HEK293 (cell line): ENCODE results near the gene TMEM185A.

Experiments used
- YY1 ChIP-seq: fragments of 450-650 bp; formaldehyde crosslinking; IDR thresholded peaks from 2 replicates; pipeline ENCODE4 v1.5.1; 2018; ENCODE audit warnings: missing biosample characterization, missing genetic modification characterization
- ZFP3 ChIP-seq: fragments of 450-650 bp; formaldehyde crosslinking; IDR thresholded peaks from 2 replicates; pipeline ENCODE4 v1.5.1; 2016; ENCODE audit warnings: low read depth, missing biosample characterization, missing genetic modification characterization
- ZNF768 ChIP-seq: fragments of 450-650 bp; formaldehyde crosslinking; IDR thresholded peaks from 2 replicates; pipeline ENCODE4 v1.5.1; 2018; ENCODE audit warnings: missing biosample characterization, mild to moderate bottlenecking, missing genetic modification characterization
- ZNF785 ChIP-seq: fragments of 450-650 bp; formaldehyde crosslinking; IDR thresholded peaks from 2 replicates; pipeline ENCODE4 v1.5.1; 2016; ENCODE audit warnings: missing biosample characterization, missing genetic modification characterization
- TF ChIP-seq, protein P1 (sequence below): fragments of 450-650 bp; formaldehyde crosslinking; IDR thresholded peaks from 2 replicates; pipeline ENCODE4 v1.5.1; 2017; ENCODE audit warnings: missing biosample characterization, missing genetic modification characterization
- TF ChIP-seq, protein P2 (sequence below): fragments of 450-650 bp; formaldehyde crosslinking; optimal IDR thresholded peaks from 2 replicates; pipeline ENCODE3; 2016; ENCODE audit warnings: missing biosample characterization, mild to moderate bottlenecking, missing genetic modification characterization
- TF ChIP-seq, protein P3 (sequence below): fragments of 450-650 bp; formaldehyde crosslinking; IDR thresholded peaks from 2 replicates; pipeline ENCODE4 v1.5.1; 2016; ENCODE audit warnings: missing biosample characterization, missing genetic modification characterization
- TF ChIP-seq, protein P4 (sequence below): fragments of 450-650 bp; formaldehyde crosslinking; IDR thresholded peaks from 2 replicates; pipeline ENCODE4 v1.5.1; 2016; ENCODE audit warnings: missing biosample characterization, missing genetic modification characterization
- TF ChIP-seq, protein P5 (sequence below): fragments of 450-650 bp; formaldehyde crosslinking; IDR thresholded peaks from 2 replicates; pipeline ENCODE4 v1.5.1; 2016; ENCODE audit warnings: missing biosample characterization, missing genetic modification characterization, low read depth
- TF ChIP-seq, protein P6 (sequence below): fragments of 450-650 bp; formaldehyde crosslinking; IDR thresholded peaks from 2 replicates; pipeline ENCODE4 v1.5.1; 2016; ENCODE audit warnings: missing biosample characterization, missing genetic modification characterization

DNA sequence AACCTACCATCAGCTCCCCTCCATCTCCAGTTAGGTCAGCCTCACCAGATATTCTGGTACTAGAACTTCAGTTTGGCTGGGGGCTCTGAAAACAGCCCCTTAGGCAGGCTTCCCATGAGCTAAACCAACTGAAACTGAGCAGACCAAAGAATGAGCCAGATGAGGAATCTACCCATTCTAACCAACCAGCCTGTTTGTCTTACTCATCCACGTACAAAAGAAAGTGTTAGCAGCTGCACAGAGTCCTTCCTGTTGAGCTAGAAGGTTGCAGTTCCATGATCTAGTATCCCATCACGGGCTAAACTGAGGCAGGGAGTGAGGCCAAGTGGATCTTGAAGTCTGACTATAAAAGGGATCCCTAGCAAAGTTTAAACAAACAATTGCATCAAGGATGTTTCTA is 61.8 kb downstream of the TMEM185A start:
- TF ChIP-seq, protein P1, sequence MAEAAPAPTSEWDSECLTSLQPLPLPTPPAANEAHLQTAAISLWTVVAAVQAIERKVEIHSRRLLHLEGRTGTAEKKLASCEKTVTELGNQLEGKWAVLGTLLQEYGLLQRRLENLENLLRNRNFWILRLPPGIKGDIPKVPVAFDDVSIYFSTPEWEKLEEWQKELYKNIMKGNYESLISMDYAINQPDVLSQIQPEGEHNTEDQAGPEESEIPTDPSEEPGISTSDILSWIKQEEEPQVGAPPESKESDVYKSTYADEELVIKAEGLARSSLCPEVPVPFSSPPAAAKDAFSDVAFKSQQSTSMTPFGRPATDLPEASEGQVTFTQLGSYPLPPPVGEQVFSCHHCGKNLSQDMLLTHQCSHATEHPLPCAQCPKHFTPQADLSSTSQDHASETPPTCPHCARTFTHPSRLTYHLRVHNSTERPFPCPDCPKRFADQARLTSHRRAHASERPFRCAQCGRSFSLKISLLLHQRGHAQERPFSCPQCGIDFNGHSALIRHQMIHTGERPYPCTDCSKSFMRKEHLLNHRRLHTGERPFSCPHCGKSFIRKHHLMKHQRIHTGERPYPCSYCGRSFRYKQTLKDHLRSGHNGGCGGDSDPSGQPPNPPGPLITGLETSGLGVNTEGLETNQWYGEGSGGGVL (tag by site-specific recombination): no peak
- TF ChIP-seq ZFP3 (tag by site-specific recombination): no peak
- TF ChIP-seq, protein P2, sequence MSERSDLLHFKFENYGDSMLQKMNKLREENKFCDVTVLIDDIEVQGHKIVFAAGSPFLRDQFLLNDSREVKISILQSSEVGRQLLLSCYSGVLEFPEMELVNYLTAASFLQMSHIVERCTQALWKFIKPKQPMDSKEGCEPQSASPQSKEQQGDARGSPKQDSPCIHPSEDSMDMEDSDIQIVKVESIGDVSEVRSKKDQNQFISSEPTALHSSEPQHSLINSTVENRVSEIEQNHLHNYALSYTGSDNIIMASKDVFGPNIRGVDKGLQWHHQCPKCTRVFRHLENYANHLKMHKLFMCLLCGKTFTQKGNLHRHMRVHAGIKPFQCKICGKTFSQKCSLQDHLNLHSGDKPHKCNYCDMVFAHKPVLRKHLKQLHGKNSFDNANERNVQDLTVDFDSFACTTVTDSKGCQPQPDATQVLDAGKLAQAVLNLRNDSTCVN (tag by site-specific recombination): no peak
- TF ChIP-seq, protein P3, sequence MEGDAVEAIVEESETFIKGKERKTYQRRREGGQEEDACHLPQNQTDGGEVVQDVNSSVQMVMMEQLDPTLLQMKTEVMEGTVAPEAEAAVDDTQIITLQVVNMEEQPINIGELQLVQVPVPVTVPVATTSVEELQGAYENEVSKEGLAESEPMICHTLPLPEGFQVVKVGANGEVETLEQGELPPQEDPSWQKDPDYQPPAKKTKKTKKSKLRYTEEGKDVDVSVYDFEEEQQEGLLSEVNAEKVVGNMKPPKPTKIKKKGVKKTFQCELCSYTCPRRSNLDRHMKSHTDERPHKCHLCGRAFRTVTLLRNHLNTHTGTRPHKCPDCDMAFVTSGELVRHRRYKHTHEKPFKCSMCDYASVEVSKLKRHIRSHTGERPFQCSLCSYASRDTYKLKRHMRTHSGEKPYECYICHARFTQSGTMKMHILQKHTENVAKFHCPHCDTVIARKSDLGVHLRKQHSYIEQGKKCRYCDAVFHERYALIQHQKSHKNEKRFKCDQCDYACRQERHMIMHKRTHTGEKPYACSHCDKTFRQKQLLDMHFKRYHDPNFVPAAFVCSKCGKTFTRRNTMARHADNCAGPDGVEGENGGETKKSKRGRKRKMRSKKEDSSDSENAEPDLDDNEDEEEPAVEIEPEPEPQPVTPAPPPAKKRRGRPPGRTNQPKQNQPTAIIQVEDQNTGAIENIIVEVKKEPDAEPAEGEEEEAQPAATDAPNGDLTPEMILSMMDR: no peak
- TF ChIP-seq, protein P4, sequence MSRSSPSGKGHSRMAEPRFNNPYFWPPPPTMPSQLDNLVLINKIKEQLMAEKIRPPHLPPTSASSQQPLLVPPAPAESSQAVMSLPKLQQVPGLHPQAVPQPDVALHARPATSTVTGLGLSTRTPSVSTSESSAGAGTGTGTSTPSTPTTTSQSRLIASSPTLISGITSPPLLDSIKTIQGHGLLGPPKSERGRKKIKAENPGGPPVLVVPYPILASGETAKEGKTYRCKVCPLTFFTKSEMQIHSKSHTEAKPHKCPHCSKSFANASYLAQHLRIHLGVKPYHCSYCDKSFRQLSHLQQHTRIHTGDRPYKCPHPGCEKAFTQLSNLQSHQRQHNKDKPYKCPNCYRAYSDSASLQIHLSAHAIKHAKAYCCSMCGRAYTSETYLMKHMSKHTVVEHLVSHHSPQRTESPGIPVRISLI (tag by site-specific recombination): no peak
- TF ChIP-seq YY1: no peak
- TF ChIP-seq ZNF785 (tag by site-specific recombination): no peak
- TF ChIP-seq, protein P5, sequence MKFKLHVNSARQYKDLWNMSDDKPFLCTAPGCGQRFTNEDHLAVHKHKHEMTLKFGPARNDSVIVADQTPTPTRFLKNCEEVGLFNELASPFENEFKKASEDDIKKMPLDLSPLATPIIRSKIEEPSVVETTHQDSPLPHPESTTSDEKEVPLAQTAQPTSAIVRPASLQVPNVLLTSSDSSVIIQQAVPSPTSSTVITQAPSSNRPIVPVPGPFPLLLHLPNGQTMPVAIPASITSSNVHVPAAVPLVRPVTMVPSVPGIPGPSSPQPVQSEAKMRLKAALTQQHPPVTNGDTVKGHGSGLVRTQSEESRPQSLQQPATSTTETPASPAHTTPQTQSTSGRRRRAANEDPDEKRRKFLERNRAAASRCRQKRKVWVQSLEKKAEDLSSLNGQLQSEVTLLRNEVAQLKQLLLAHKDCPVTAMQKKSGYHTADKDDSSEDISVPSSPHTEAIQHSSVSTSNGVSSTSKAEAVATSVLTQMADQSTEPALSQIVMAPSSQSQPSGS (tag by site-specific recombination): no peak
- no peak for TF ChIP-seq ZNF768 (tag by site-specific recombination)
- TF ChIP-seq, protein P6, sequence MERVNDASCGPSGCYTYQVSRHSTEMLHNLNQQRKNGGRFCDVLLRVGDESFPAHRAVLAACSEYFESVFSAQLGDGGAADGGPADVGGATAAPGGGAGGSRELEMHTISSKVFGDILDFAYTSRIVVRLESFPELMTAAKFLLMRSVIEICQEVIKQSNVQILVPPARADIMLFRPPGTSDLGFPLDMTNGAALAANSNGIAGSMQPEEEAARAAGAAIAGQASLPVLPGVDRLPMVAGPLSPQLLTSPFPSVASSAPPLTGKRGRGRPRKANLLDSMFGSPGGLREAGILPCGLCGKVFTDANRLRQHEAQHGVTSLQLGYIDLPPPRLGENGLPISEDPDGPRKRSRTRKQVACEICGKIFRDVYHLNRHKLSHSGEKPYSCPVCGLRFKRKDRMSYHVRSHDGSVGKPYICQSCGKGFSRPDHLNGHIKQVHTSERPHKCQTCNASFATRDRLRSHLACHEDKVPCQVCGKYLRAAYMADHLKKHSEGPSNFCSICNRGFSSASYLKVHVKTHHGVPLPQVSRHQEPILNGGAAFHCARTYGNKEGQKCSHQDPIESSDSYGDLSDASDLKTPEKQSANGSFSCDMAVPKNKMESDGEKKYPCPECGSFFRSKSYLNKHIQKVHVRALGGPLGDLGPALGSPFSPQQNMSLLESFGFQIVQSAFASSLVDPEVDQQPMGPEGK (tag by site-specific recombination): no peak
